GM12865 (cell line): ENCODE measurements around the gene PACSIN3.
A peak's percentile ranks its signal among the peaks of the same experiment; 100 is the strongest.

ENCODE experiments used
- DNase-seq: peaks from one replicate; pipeline ENCODE4 v3.0.0; 2010; ENCODE audit warnings: low read depth
- H3K4me3 ChIP-seq: 2 replicates; pipeline ENCODE4 v1.5.1; 2011; ENCODE audit warnings: mild to moderate bottlenecking, low read depth, low read length, control low read depth
- TF ChIP-seq, protein P1 (sequence below): IDR thresholded peaks from 2 replicates; pipeline ENCODE4 v1.5.1; 2011; ENCODE audit warnings: low read length, control low read depth, low read depth, inconsistent platforms; ENCODE audit not compliant: insufficient read depth; ENCODE audit errors: missing control alignments

Gene PACSIN3

DNA sequence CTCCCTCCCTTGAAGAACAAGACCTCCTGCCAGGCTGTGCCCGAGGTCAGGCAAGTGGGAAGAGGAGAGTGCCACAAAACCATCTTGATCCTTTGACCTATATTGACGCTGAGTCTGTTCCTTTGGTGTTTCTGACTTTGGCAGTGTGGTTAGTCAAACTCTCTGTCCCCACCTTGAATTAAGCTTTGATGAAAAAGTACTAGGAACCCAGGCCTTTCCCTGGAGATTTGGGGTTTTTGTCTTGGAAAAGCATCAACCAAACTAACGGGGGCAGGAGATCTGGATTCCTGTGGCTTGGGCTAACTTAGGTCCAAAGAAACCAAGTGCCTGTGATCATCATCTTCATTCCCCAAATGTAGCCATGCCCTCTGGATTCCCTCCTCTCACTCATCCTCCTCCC is 49.9 kb downstream of the PACSIN3 start:
- TF ChIP-seq, protein P1, sequence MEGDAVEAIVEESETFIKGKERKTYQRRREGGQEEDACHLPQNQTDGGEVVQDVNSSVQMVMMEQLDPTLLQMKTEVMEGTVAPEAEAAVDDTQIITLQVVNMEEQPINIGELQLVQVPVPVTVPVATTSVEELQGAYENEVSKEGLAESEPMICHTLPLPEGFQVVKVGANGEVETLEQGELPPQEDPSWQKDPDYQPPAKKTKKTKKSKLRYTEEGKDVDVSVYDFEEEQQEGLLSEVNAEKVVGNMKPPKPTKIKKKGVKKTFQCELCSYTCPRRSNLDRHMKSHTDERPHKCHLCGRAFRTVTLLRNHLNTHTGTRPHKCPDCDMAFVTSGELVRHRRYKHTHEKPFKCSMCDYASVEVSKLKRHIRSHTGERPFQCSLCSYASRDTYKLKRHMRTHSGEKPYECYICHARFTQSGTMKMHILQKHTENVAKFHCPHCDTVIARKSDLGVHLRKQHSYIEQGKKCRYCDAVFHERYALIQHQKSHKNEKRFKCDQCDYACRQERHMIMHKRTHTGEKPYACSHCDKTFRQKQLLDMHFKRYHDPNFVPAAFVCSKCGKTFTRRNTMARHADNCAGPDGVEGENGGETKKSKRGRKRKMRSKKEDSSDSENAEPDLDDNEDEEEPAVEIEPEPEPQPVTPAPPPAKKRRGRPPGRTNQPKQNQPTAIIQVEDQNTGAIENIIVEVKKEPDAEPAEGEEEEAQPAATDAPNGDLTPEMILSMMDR: no peak
- no peak overlapping the region for H3K4me3 ChIP-seq
- DNase-seq: no peak

DNA sequence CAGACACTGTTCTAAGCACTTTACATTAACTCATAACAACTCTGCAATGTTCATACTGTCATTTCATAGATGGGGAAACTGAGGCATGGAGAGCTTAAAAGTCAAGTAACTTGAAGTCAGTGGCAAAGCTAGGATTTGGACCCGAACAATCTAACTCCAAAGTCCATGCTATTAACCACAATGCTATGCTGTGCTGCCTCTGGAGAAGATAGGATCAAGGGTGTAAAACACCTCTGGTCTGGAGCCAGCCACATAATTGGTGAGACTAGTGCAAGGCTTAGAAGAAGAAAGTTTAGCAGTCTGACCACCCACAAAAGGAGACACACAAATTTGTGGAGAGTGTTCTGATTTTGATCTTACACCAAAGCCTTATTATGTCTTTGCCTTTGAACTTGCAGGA is 53.3 kb downstream of the PACSIN3 start:
- DNase-seq: no peak
- no peak overlapping the region for H3K4me3 ChIP-seq
- TF ChIP-seq, protein P1: no peak

DNA sequence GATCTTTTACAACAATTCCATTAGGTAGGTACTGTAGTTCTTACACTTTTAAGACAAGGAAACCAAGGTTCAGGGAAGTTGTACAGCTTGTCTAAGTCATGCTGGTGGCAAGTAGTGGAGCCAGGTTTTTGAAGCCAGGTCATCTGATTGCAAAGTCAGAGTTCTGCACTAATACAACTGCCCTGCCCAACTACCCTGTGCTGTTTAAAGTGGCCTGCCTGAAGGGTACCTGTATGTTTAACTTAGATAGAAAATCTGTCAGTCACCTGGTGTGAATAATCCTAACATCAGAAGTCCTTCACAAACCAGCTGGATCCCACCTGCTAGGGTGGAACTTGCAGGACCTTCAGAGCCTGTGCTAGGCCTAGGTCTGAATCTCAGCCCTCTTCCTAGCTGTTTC is 53.7 kb downstream of the PACSIN3 start:
- DNase-seq: no peak
- H3K4me3 ChIP-seq: no peak overlapping the region
- TF ChIP-seq, protein P1: no peak

DNA sequence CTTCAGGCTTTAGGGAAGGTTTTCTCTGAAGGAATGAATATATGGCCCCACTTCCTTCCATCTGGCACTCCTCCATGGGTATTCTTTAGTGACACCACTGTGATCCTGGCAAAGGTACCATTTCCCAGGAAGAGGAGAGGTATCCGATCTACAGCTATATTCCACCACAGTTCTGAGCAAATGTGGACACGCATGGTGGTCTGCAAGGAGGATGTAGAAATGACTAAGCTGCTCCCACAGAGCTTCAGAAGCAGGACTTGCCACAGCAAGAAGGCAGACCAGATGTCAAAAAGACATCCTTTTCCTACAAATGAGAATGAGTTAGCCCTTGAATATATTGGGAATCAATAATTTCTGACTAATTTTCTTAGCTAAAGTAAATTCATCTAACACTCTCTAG is 55.1 kb downstream of the PACSIN3 start:
- peak; percentile 34 for DNase-seq
- TF ChIP-seq, protein P1: no peak
- no peak overlapping the region for H3K4me3 ChIP-seq

DNA sequence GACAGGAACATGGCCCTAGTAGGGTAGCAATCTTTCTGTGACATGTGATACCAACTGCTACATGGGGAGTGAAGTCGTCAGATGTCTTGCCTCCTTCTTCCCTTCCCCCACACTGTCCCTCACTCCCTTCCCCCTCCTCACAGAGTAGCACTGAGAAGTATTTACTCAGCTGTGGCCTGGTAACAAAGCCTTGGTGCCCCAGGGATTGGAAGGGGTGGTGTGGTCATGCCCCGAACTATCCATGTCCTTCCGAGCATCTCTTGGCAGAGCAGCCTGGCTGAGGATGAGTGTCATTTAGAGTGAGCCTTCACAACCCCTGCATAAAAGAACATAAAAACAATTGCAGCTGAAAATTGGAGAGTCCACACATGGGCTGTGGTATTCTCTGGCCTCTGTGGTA is 55.7 kb downstream of the PACSIN3 start:
- DNase-seq: no peak
- H3K4me3 ChIP-seq: no peak overlapping the region
- TF ChIP-seq, protein P1: no peak
